ENCODE measurements around the gene PRKN. TPM values are rescaled to one million over a fixed set of nuclear protein-coding genes. Genes with fewer than 3 reads are reported as not detected.
A peak's percentile ranks its signal among the peaks of the same experiment; 100 is the strongest.

Gene PRKN
- total and polyA plus RNA-seq, 8 donors: 0.82 to 7.2 (median 2.9) TPM

DNA sequence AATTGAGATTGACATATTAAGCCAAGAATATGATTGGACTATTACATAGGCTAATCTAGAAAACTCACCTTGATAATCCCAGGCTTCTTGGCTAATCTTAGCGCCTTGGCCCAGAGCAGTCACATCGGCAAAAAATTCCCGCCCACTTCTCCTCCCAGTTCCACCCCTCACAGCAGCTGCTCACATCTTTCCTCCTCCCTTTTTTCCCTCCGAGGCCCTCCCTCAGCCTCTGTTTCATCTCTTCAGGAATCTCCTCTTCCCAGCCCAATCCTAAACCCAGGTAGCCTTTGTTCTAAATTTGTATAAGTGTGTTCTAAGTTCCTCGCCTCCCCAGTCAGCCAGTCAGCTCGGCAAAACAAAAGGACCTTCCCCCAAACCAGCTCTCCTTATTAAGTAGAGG is 184.3 kb downstream of the PRKN start:
- WGBS, 2 donors: 92 to 93% methylated on average over 6 of the region's 6 CpGs
- FAIRE-seq (no peak), DNase-seq (no peak), ATAC-seq (no peak)
- H3K27ac ChIP-seq: no peak overlapping the region
- no peaks in the 10 kb centered on the region for H3K4me1 ChIP-seq
- no peaks in the 10 kb centered on the region for H3K36me3 ChIP-seq
- no peaks in the 10 kb centered on the region for H3K9me3 ChIP-seq
- H3K27me3 ChIP-seq: no peaks in the 10 kb centered on the region
- intact Hi-C loops (cut with DNase I): no loop called here
- TF ChIP-seq, protein P1, sequence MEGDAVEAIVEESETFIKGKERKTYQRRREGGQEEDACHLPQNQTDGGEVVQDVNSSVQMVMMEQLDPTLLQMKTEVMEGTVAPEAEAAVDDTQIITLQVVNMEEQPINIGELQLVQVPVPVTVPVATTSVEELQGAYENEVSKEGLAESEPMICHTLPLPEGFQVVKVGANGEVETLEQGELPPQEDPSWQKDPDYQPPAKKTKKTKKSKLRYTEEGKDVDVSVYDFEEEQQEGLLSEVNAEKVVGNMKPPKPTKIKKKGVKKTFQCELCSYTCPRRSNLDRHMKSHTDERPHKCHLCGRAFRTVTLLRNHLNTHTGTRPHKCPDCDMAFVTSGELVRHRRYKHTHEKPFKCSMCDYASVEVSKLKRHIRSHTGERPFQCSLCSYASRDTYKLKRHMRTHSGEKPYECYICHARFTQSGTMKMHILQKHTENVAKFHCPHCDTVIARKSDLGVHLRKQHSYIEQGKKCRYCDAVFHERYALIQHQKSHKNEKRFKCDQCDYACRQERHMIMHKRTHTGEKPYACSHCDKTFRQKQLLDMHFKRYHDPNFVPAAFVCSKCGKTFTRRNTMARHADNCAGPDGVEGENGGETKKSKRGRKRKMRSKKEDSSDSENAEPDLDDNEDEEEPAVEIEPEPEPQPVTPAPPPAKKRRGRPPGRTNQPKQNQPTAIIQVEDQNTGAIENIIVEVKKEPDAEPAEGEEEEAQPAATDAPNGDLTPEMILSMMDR (IDR thresholded peaks at IDR 0.05): no peak
- no peak overlapping the region for H3K4me3 ChIP-seq

DNA sequence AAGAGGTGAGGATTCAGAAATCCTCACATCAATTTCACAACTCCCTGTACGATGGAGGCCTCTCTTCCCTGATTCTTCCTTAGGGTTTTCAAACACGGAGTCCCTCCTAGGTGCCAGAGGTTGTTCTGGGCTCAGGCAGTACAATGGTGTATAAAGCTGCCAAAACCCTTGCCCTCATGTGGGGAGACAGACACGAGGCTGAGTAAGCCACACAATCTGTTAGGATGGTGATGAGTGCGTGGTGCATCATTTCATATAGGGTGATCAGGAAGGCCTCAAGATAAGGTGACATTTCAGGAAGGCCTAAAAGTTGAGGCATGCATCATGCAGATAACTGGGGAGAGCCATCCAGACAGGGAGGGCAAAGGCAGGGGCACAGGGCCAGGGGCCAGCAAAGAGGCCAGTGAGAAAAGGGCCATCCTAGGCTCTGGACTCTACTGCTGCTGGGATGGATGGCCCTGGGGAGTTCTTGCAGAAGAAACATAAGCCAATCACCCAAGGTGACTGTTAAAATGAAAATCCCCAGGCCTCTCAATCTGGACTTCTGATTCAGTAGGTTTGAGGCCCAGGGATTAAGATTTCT is 186.5 kb downstream of the PRKN start:
- Histone ChIP-seq H3K27me3 (no peaks in the 10 kb centered on the region), H3K4me3 (no peak overlapping the region), H3K4me1 (no peaks in the 10 kb centered on the region), H3K36me3 (no peaks in the 10 kb centered on the region), H3K27ac (no peak overlapping the region), H3K9me3 (no peaks in the 10 kb centered on the region)
- intact Hi-C loops (cut with DNase I): no loop called here
- TF ChIP-seq, protein P1 (IDR thresholded peaks at IDR 0.05): no peak
- DNase-seq: no peak
- no peak for ATAC-seq
- 92 to 93% methylated on average over 4 of the region's 4 CpGs for WGBS, 2 donors
- FAIRE-seq: no peak

DNA sequence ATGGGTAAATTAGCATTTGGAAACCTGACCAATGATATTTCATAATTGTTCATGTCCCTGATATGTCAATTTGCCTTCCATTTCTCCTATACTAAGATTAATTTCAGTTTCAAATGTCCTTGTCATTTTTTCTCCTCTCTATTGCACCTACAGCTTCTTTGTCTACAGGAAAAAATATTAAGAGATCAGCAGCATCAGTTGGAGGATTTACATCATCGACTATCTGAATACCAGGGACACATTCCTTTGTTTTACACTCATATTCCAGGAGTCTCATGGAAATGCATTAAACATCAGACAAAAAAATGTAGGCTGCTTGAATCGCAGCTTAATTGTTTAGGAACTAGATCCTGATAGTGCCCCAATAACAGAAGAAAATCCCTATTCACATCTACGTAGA is 188.2 kb downstream of the PRKN start:
- Histone ChIP-seq H3K27me3 (no peaks in the 10 kb centered on the region), H3K36me3 (no peaks in the 10 kb centered on the region), H3K4me3 (no peak overlapping the region), H3K4me1 (no peaks in the 10 kb centered on the region), H3K27ac (no peak overlapping the region), H3K9me3 (no peaks in the 10 kb centered on the region)
- ATAC-seq: no peak
- TF ChIP-seq, protein P1 (IDR thresholded peaks at IDR 0.05): no peak
- no peak for FAIRE-seq
- WGBS, 2 donors: 80 to 85% methylated on average over 3 of the region's 3 CpGs
- intact Hi-C loops (cut with DNase I): no loop called here
- no peak for DNase-seq

DNA sequence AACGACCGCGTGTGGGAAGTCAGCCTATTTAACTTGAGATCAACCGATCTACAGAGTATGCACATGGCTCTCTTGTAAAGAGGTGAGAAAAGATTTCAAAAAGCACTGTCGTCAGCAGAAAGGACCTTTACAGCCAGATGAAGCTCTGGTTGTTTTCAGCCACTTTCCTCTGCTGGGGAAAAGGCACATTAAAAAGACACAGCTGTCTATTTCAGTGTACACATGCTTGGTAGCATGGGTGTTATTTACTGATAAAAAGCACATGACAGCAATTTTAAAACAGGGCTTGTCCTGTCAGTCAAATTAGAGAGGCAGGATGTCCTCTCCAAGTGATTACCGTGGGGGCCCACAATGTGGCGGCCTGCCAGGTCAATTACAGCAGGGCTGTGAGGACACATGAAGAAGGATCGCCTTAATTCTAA is 188.9 kb downstream of the PRKN start:
- H3K36me3 ChIP-seq: no peaks in the 10 kb centered on the region
- H3K4me3 ChIP-seq: no peak overlapping the region
- ATAC-seq (peak in 2 of 4 donors; percentile 18 to 34), DNase-seq (no peak), FAIRE-seq (no peak)
- no peak overlapping the region for H3K27ac ChIP-seq
- TF ChIP-seq, protein P1 (IDR thresholded peaks at IDR 0.05): no peak
- 65 to 69% methylated on average over 8 of the region's 8 CpGs for WGBS, 2 donors
- H3K4me1 ChIP-seq: no peaks in the 10 kb centered on the region
- no peaks in the 10 kb centered on the region for H3K9me3 ChIP-seq
- H3K27me3 ChIP-seq: no peaks in the 10 kb centered on the region
- intact Hi-C loops (cut with DNase I): no loop called here

DNA sequence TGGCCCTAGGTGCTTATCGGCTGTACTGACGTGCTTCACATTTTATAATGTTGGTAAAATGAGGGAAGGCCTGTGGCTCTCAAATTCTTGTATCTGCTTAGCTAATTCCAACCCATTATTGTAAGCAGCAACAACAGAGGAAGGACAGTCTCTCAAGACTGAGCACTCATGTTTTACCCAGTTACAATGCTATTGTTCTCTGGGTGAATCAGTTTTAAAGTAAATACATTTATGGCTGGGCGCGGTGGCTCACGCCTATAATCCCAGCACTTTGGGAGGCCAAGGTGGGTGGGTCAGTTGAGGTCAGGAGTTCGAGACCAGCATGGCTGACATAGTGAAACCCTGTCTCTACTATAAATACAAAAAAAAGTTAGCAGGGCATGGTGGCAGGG is 194.6 kb downstream of the PRKN start:
- no peak overlapping the region for H3K4me3 ChIP-seq
- WGBS, 2 donors: 91 to 94% methylated on average over 6 of the region's 6 CpGs
- no peaks in the 10 kb centered on the region for H3K36me3 ChIP-seq
- H3K9me3 ChIP-seq: no peaks in the 10 kb centered on the region
- intact Hi-C loops (cut with DNase I): no loop called here
- DNase-seq (no peak), FAIRE-seq (no peak), ATAC-seq (no peak)
- H3K27ac ChIP-seq: no peak overlapping the region
- no peaks in the 10 kb centered on the region for H3K27me3 ChIP-seq
- TF ChIP-seq, protein P1 (IDR thresholded peaks at IDR 0.05): no peak
- H3K4me1 ChIP-seq: no peaks in the 10 kb centered on the region

All from pancreas (tissue), 10 donors.